HG03521 (cell line): ENCODE data around the gene MLYCD.
A peak's percentile ranks its signal among the peaks of the same experiment; 100 is the strongest.
"Not testable (repeated sequence)": the region's sequence is repeated elsewhere in the genome, so short reads cannot be mapped to it uniquely, and the experiment has no call there.

Experiments used
- ATAC-seq: cut with Tn5 transposase; IDR thresholded peaks from one replicate; pipeline ENCODE4 v1.9.1; 2021; ENCODE audit warnings: mild to moderate bottlenecking, moderate library complexity; ENCODE audit not compliant: unreplicated experiment

Gene MLYCD

DNA sequence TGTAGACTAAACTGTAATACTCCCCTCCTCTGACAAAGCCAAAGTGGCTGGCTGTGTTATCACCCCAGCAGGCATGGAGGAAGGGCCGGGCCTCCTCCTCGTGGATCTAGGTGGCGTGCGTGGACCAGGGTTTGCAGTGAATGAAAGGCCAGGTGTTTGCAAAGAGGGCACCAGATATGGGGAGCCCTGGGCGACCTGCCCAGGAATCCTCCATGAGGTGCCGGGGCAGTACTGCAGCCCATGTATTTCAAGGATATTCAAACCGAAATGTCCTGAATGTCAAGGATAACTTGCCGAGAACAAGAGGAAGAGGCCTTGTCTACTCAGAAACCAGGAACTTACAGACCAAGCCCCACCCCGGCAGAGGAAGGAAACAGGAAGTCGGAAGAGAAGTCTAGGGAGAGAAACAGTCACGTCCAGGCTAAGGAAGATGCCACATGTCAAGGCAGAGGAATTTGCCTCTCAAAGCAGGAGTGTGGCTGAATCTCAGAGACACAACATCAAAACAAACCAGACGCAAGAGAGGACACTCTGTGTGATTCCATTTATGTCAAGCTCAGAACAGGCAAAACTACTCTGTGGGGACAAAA is 40.4 kb downstream of the MLYCD start:
- no peak for ATAC-seq

GRCh38 chr16:83940119-83940518 is 41.2 kb downstream of the MLYCD start:
- ATAC-seq, result no peak

- ATAC-seq, result no peak
These were observed 41.9 kb downstream of the MLYCD start for GRCh38 chr16:83940630-83941378.

DNA sequence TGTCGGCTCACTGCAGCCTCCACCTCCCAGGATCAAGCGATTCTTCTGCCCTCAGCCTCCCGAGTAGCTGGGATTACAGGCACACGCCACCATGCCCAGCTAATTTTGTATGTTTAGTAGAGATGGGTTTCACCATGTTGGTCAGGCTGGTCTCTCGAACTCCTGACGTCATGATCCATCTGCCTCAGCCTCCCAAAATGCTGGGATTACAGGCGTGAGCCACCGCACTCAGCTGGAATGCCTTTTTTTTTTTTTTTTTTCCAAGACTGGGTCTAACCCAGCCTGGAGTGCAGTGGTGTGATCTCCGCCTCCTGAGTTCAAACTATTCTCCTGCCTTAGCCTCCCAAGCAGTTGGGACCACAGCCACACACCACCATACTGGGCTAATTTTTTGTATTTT is 42.6 kb downstream of the MLYCD start:
- ATAC-seq, result not testable (repeated sequence)

- ATAC-seq, result no peak
These were observed 43.2 kb downstream of the MLYCD start for GRCh38 chr16:83942074-83942473.

- no peak for ATAC-seq
These were observed 44.0 kb downstream of the MLYCD start for GRCh38 chr16:83942815-83943515.

DNA sequence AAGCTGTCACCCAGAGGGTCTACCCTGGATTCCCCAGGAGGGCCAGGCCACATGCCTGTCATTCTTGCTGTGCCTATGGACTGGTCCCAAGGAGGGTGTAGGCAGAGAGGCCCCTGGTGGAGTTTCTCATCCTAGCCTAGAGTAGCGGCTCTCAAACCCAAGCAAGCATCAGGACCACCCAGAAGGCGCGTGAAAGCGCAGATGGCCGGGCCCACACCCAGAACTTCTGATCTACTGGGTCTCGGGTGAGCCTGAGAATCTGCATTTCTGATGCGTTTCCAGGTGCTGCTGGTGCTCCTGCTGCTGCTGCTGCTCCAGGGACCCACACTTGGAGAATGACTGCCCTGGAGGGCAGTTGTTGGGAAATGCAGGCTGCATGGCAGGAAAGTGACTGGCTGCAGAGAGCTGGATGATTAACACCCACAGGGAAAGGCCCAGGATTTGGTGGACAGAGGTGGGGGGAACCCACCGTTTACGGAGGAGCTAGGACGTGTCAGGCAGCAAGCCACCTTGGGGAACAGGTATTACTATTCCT is 44.7 kb downstream of the MLYCD start:
- no peak for ATAC-seq

GRCh38 chr16:83945587-83945986 is 46.7 kb downstream of the MLYCD start:
- ATAC-seq, result no peak

DNA sequence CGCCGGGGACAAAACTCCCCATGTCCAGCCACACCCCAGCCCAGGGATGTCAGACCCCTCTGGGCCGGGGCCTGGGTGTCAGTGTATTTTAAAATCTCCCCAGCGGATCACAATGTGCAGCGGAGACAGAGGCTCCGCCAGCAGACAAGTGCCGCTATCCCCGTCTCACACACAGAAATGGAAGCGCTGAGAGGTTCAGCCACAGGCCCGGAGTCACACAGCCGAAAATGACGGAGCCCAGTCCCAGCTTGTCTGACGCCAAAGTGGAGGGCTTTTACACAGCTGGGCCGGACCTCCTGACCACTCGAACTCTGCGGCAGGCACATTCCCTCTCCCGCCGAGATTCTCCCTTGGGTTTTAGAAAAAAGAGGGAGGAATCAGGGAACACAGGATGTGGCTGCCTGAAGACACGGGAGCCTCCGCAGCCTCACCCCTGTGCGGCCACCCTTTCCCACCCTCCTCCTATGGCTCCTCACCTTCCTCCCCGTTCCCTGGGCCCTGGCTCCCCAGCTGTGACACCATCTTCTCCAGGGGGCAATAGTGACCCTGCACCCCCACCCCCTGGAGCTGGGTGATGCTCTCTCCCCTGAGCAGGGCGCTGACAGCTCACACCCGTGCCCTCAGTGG is 47.4 kb downstream of the MLYCD start:
- no peak for ATAC-seq

- no peak for ATAC-seq
These were observed 48.1 kb downstream of the MLYCD start for GRCh38 chr16:83946781-83947566.

- no peak for ATAC-seq
These were observed 48.8 kb downstream of the MLYCD start for GRCh38 chr16:83947642-83948234.

DNA sequence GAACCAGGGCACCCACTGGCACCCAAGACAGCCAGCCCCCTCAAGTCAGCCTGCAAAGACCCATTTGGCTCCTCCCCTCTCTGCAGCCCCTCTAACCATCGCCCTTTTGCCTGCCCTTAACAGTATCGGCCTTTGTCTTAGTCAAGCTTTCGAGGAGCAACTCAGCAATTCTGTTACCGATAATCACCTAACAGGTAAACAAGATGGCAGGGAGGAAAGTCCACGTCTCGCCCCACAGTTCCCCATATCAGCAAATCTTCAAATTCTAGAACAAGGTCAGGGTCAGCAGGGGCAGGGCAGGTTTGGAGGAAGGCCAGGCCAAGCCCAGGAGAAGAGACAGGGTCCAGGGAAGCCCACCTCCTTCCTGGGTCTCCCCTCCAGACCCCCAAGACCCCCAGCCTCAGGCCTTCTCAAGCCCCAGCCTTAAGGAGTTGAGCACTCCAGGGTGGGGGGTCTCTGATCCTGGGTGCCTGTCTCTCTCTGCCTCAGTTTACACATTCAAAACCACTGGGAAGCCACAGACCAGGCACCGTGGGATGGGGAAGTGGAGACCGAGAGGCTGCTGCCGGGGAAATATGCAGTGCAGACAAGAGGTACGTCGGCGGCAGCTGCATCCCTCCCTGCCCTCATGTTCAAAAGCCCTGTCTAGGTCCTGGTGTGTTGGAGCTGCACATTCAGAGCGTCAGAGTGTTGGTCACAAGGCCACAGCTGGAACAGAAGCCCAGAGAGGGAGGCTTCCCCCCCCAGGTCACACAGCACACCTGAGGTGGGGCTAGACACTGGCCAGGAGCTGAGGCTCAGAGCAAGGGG is 50.2 kb downstream of the MLYCD start:
- no peak for ATAC-seq

DNA sequence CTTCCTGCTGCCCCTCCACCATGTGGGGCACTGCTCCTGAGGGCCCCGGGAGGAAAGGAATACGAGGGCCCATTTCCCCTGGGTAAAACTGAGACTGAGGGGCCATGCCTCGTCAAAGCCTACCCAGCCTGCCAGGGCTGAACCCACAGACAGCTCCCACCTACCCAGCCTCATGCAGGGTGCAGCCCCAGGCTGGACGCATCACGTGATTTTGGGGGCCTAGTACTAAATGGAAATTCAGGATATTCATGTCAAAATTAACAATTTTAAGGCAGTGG is 50.7 kb downstream of the MLYCD start:
- ATAC-seq, result no peak

- not testable (repeated sequence) for ATAC-seq
These were observed 52.0 kb downstream of the MLYCD start for GRCh38 chr16:83950862-83951399.

GRCh38 chr16:83951544-83951943 is 52.6 kb downstream of the MLYCD start:
- no peak for ATAC-seq

GRCh38 chr16:83952587-83952939 is 53.6 kb downstream of the MLYCD start:
- ATAC-seq, result no peak

DNA sequence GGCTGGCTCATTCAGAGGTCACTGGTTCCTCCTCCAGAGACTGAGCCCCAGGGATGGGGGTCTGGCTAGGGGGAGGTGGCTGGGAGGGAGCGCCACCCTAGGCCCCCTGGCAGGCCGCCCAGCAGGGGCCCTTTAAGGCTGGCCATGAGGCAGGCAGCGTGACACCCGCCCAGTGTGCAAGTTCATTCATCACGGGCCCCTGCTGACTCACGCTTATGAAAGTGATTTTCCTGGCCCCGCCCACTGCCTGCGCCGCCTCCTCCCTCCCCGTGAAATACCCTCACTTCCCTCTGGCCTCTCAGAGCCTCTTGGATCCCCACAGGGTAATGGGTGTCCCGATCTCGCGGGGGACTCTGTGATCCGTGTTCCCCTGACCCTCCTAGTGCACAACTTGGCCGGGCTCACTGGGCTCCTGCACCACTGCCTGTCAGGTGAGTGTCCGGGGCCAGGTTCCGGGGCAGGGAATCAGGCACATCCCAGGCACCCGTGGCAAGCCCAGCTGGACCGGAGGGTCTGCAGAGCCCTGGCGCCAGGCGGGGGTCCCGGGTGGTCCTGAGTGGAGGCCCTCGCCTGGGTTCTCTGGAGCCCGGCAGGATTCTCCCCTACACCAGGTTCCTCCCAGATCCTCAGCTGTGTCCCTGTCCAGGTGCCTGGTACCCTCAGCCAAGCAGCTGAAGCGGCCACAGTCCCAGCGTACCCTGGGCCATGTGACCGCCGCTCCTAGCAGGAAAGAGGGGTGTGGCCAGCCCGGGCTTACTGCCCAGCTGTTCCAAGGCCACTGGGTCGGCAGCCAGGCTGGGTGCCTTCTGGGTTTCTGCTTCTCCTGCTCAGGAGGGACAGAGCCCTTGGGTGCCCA is 54.3 kb downstream of the MLYCD start, which contains the start of gene OSGIN1:
TSS of gene OSGIN1 (plus strand) at position 301 of the 856 bp plus-strand sequence. CDS start 4,432 bp downstream, outside the sequence.
- peak; percentile 71 for ATAC-seq
